ENCODE results near the gene CARMIL1. TPM values are rescaled to one million over a fixed set of nuclear protein-coding genes. Genes with fewer than 3 reads are reported as not detected.
A peak's percentile ranks its signal among the peaks of the same experiment; 100 is the strongest.
"Not testable (repeated sequence)": the region's sequence is repeated elsewhere in the genome, so short reads cannot be mapped to it uniquely, and the experiment has no call there.

Gene CARMIL1
- total RNA-seq, 1 experiment from 2014 or later: 8.6 TPM

- no peak for DNase-seq (ENCODE audit: low spot score)
These were observed 162.6 kb downstream of the CARMIL1 start for GRCh38 chr6:25441663-25442270.

GRCh38 chr6:25442898-25443297 lies 163.7 kb downstream of the CARMIL1 start:
- DNase-seq (ENCODE audit: low spot score): no peak

- not testable (repeated sequence) for DNase-seq (ENCODE audit: low spot score)
These were observed 165.3 kb downstream of the CARMIL1 start for GRCh38 chr6:25444521-25444920.

GRCh38 chr6:25446830-25447569 lies 167.8 kb downstream of the CARMIL1 start:
- DNase-seq (ENCODE audit: low spot score): no peak

GRCh38 chr6:25447570-25447929 lies 168.4 kb downstream of the CARMIL1 start:
- no peak for DNase-seq (ENCODE audit: low spot score)

- DNase-seq (ENCODE audit: low spot score): no peak
These were observed 169.9 kb downstream of the CARMIL1 start for GRCh38 chr6:25448965-25449538.

GRCh38 chr6:25449774-25450173 lies 170.6 kb downstream of the CARMIL1 start:
- peak; percentile 8 for DNase-seq (ENCODE audit: low spot score)

- no peak for DNase-seq (ENCODE audit: low spot score)
These were observed 171.5 kb downstream of the CARMIL1 start for GRCh38 chr6:25450469-25451198.

GRCh38 chr6:25452031-25452430 lies 172.9 kb downstream of the CARMIL1 start:
- DNase-seq (ENCODE audit: low spot score): no peak

- DNase-seq (ENCODE audit: low spot score): no peak
These were observed 174.1 kb downstream of the CARMIL1 start for GRCh38 chr6:25453288-25453687.

GRCh38 chr6:25454136-25454535 lies 175.0 kb downstream of the CARMIL1 start:
- DNase-seq (ENCODE audit: low spot score): no peak

GRCh38 chr6:25456249-25457040 lies 177.3 kb downstream of the CARMIL1 start:
- DNase-seq (ENCODE audit: low spot score): no peak

GRCh38 chr6:25457516-25457915 lies 178.3 kb downstream of the CARMIL1 start:
- DNase-seq (ENCODE audit: low spot score): no peak

- peak; percentile 9 for DNase-seq (ENCODE audit: low spot score)
These were observed 179.3 kb downstream of the CARMIL1 start for GRCh38 chr6:25458485-25458884.

- no peak for DNase-seq (ENCODE audit: low spot score)
These were observed 183.2 kb downstream of the CARMIL1 start for GRCh38 chr6:25462235-25462897.

GRCh38 chr6:25463441-25463840 lies 184.3 kb downstream of the CARMIL1 start:
- DNase-seq (ENCODE audit: low spot score): no peak

- DNase-seq (ENCODE audit: low spot score): no peak
These were observed 185.1 kb downstream of the CARMIL1 start for GRCh38 chr6:25464225-25464624.

GRCh38 chr6:25465941-25466340 lies 186.8 kb downstream of the CARMIL1 start:
- DNase-seq (ENCODE audit: low spot score): no peak

- DNase-seq (ENCODE audit: low spot score): no peak
These were observed 189.7 kb downstream of the CARMIL1 start for GRCh38 chr6:25468881-25469280.

GRCh38 chr6:25469797-25470388 lies 190.7 kb downstream of the CARMIL1 start:
- no peak for DNase-seq (ENCODE audit: low spot score)

- no peak for DNase-seq (ENCODE audit: low spot score)
These were observed 193.1 kb downstream of the CARMIL1 start for GRCh38 chr6:25472306-25472705.
